Measurements from ENCODE around the gene VMO1. TPM values are rescaled to one million over a fixed set of nuclear protein-coding genes. Genes with fewer than 3 reads are reported as not detected.

Gene VMO1
- total and polyA plus RNA-seq, 9 of the 15 experiments (the other 6 are each of a cell fraction or from before 2014, with no cell fraction given) = 0.31 TPM; not detected in 8

DNA sequence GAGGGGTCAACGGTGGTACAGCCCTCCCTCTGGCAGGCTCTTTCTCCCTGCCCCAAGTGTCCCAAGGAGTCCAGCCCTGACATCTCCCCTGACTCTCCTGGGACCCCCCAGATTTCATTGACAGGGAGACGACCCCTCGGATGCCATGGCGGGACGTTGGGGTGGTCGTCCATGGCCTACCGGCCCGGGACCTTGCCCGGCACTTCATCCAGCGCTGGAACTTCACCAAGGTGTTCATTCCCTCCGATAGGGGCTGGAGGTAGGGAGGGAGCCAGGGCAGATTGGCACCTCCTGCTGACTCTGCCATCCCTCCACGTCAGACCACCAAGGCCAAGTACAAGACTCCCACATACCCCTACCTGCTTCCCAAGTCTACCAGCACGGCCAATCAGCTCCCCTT lies 30.7 kb upstream of the VMO1 start:
- no peak overlapping the region for H3K9ac ChIP-seq (ENCODE audit: insufficient read depth in 1 of 2, low read depth in 2 of 2, low read length in 2 of 2)
- H3K9me1 ChIP-seq (ENCODE audit: control insufficient read depth, insufficient read depth, low read length) = peaks cover 4% of the 10 kb centered on the region
- ATAC-seq (no peak), DNase-seq (ENCODE audit: extremely low read depth in 1 of 4, low spot score in 3 of 4) (no peak), FAIRE-seq (no peak)
- POLR2A ChIA-PET = no interaction called here
- no peak overlapping the region for H3K4me3 ChIP-seq
- H3K79me2 ChIP-seq (ENCODE audit: control insufficient read depth, insufficient read depth, low read length) = no peaks in the 10 kb centered on the region
- no peaks in the 10 kb centered on the region for H3K27me3 ChIP-seq (ENCODE audit: control insufficient read depth in 2 of 2, insufficient read depth in 2 of 2, low read length in 2 of 2)
- H4K20me1 ChIP-seq (replicated peaks; ENCODE audit: control insufficient read depth, insufficient read depth, low read length) = no peaks in the 10 kb centered on the region
- in situ Hi-C loops (cut with MboI) (no loop called here), intact Hi-C loops (cut with micrococcal nuclease) (loop anchor here (5.0 kb wide), 1 partner anchor 65 kb away; no protein-coding TSS in a partner anchor)
- no peak overlapping the region for H3K27ac ChIP-seq (ENCODE audit: extremely low read depth, low read depth, low read length)
- WGBS (ENCODE audit: insufficient coverage, low coverage, missing lambda C conversion rate) = 27% methylated on average over 1 of the region's 13 CpGs
- TF ChIP-seq ZBED1 (IDR thresholded peaks at IDR 0.05) = no peak
- TF ChIP-seq STAG1 (CRISPR knock-in tag; IDR thresholded peaks at IDR 0.05; ENCODE audit: borderline replicate concordance) = no peak
- TF ChIP-seq ZNF696 (CRISPR knock-in tag; conservative IDR thresholded peaks at IDR 0.05) = no peak
- TF ChIP-seq, protein P1, sequence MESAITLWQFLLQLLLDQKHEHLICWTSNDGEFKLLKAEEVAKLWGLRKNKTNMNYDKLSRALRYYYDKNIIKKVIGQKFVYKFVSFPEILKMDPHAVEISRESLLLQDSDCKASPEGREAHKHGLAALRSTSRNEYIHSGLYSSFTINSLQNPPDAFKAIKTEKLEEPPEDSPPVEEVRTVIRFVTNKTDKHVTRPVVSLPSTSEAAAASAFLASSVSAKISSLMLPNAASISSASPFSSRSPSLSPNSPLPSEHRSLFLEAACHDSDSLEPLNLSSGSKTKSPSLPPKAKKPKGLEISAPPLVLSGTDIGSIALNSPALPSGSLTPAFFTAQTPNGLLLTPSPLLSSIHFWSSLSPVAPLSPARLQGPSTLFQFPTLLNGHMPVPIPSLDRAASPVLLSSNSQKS (CRISPR knock-in tag; IDR thresholded peaks at IDR 0.05) = no peak
- TF ChIP-seq, protein P2, sequence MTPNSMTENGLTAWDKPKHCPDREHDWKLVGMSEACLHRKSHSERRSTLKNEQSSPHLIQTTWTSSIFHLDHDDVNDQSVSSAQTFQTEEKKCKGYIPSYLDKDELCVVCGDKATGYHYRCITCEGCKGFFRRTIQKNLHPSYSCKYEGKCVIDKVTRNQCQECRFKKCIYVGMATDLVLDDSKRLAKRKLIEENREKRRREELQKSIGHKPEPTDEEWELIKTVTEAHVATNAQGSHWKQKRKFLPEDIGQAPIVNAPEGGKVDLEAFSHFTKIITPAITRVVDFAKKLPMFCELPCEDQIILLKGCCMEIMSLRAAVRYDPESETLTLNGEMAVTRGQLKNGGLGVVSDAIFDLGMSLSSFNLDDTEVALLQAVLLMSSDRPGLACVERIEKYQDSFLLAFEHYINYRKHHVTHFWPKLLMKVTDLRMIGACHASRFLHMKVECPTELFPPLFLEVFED (CRISPR knock-in tag; conservative IDR thresholded peaks at IDR 0.05) = no peak
- no peaks in the 10 kb centered on the region for H3K36me3 ChIP-seq (ENCODE audit: control insufficient read depth, insufficient read depth, low read length)
- CTCF ChIA-PET (ENCODE audit: low intra/inter-chr PET ratio) = interaction anchor here (0.7 kb wide), 1 partner anchor 371 kb away, joined by 3 read pairs; no protein-coding TSS in a partner anchor
- BruUV-seq (replicated peaks) = no TSS peak
- no peaks in the 10 kb centered on the region for H3K9me3 ChIP-seq (replicated peaks; ENCODE audit: control insufficient read depth, insufficient read depth, low read depth, low read length)
- no peaks in the 10 kb centered on the region; a peak in 2 of 5 replicates for H3K4me1 ChIP-seq (replicated peaks in 1 of 2; ENCODE audit: control insufficient read depth in 2 of 2, insufficient read depth in 2 of 2, low read length in 2 of 2)
- no peak overlapping the region for H3K4me2 ChIP-seq (ENCODE audit: insufficient read depth, low read length)
- H2AFZ ChIP-seq (ENCODE audit: low read depth, low read length) = no peak overlapping the region
